K562 (cell line): ENCODE results near the gene REEP6. TPM values are rescaled to one million over a fixed set of nuclear protein-coding genes. Genes with fewer than 3 reads are reported as not detected.

Source experiments
- BRCA1 ChIP-seq, 2 experiments: fragments of 450-650 bp in 1 of 2; sonication (generic) in 1 of 2; formaldehyde crosslinking in 1 of 2; IDR thresholded peaks; 2 replicates each; pipeline versions ENCODE4 v1.5.0 to v1.6.1; 2017 to 2020; ENCODE audit warnings: mild to moderate bottlenecking in 1 of 2, missing genetic modification reagents in 1 of 2
- CHD2 ChIP-seq: IDR thresholded peaks from 2 replicates; pipeline ENCODE4 v1.6.1; 2011; ENCODE audit warnings: low read depth, low read length
- CREB3 ChIP-seq: fragments of 450-650 bp; conservative IDR thresholded peaks from 2 replicates; pipeline ENCODE4 v1.6.1; 2016; ENCODE audit warnings: missing genetic modification characterization, low read depth, mild to moderate bottlenecking, missing compliant biosample characterization, moderate library complexity
- CXXC5 ChIP-seq: fragments of 250-450 bp; sonication (Bioruptor Pico); IDR thresholded peaks from 2 replicates; pipeline ENCODE4 v1.8.0; 2022; ENCODE audit warnings: inconsistent platforms, mild to moderate bottlenecking, moderate library complexity
- GATA2 ChIP-seq: sonication (generic); formaldehyde crosslinking; IDR thresholded peaks from 2 replicates; pipeline ENCODE4 v1.4.0; 2020; ENCODE audit warnings: mild to moderate bottlenecking, missing genetic modification reagents
- GTF2F1 ChIP-seq: IDR thresholded peaks from 2 replicates; pipeline ENCODE4 v1.6.1; 2011; ENCODE audit warnings: low read depth, low read length, improper control_type of control experiment
- HDAC3 ChIP-seq: fragments of 450-650 bp; IDR thresholded peaks from 2 replicates; pipeline ENCODE4 v1.6.1; 2018; ENCODE audit warnings: borderline replicate concordance, mild to moderate bottlenecking, moderate library complexity; ENCODE audit not compliant: partially characterized antibody
- MTA1 ChIP-seq: fragments of 450-650 bp; IDR thresholded peaks from 2 replicates; pipeline ENCODE4 v1.6.1; 2017; ENCODE audit warnings: borderline replicate concordance
- MTA3 ChIP-seq: fragments of 450-650 bp; formaldehyde crosslinking; IDR thresholded peaks from 2 replicates; pipeline ENCODE4 v1.6.1; 2017; ENCODE audit warnings: mild to moderate bottlenecking, borderline replicate concordance
- NFYB ChIP-seq: IDR thresholded peaks from 2 replicates; pipeline ENCODE4 v1.6.1; 2011; ENCODE audit warnings: mild to moderate bottlenecking, moderate library complexity; ENCODE audit not compliant: insufficient read length; ENCODE audit errors: extremely low read depth
- NONO ChIP-seq, 2 experiments: fragments of 200-400 bp in 1 of 2; fragments of 450-650 bp in 1 of 2; formaldehyde crosslinking in 1 of 2; IDR thresholded peaks; 2 replicates each; pipeline ENCODE4 v1.6.1; 2017; ENCODE audit warnings: low read depth in 2 of 2, mild to moderate bottlenecking in 2 of 2, moderate library complexity in 2 of 2, low read length in 1 of 2
- NR2C2 ChIP-seq, 2 experiments: fragments of 200-800 bp in 1 of 2; sonication (Bioruptor generic) in 1 of 2; sonication (generic) in 1 of 2; formaldehyde crosslinking in 1 of 2; IDR thresholded peaks; 2 replicates each; pipeline versions ENCODE4 v1.6.1 to v1.8.0; 2016 to 2022; ENCODE audit warnings: mild to moderate bottlenecking in 1 of 2, missing compliant biosample characterization in 1 of 2, missing genetic modification characterization in 1 of 2, missing genetic modification reagents in 1 of 2
- OTX1 ChIP-seq: fragments of 450-650 bp; formaldehyde crosslinking; IDR thresholded peaks from 2 replicates; pipeline ENCODE4 v1.4.0; 2022; ENCODE audit warnings: mild to moderate bottlenecking
- POLR3G ChIP-seq: IDR thresholded peaks from 2 replicates; pipeline ENCODE4 v1.6.1; 2011; ENCODE audit not compliant: insufficient read length, insufficient replicate concordance; ENCODE audit errors: extremely low read depth
- PTTG1 ChIP-seq: fragments of 450-650 bp; IDR thresholded peaks from 2 replicates; pipeline ENCODE4 v1.6.1; 2016; ENCODE audit warnings: low read depth, mild to moderate bottlenecking, missing genetic modification characterization, missing compliant biosample characterization
- RBM14 ChIP-seq: fragments of 200-400 bp; formaldehyde crosslinking; IDR thresholded peaks from 2 replicates; pipeline ENCODE4 v1.6.1; 2018; ENCODE audit warnings: low read depth, mild to moderate bottlenecking, low read length, moderate library complexity, borderline replicate concordance; ENCODE audit not compliant: insufficient read depth
- SAFB2 ChIP-seq: fragments of 200-400 bp; formaldehyde crosslinking; IDR thresholded peaks from 2 replicates; pipeline ENCODE4 v1.6.1; 2018; ENCODE audit warnings: borderline replicate concordance, low read length, low read depth, moderate library complexity; ENCODE audit not compliant: severe bottlenecking
- SIN3B ChIP-seq: fragments of 450-650 bp; IDR thresholded peaks from 2 replicates; pipeline ENCODE4 v1.6.1; 2017; ENCODE audit warnings: low read depth, mild to moderate bottlenecking, moderate library complexity
- WHSC1 ChIP-seq: IDR thresholded peaks from one replicate; pipeline ENCODE4 v1.6.1; 2012; ENCODE audit warnings: low read length, control low read depth, inconsistent platforms
- ZBTB17 ChIP-seq: fragments of 450-650 bp; formaldehyde crosslinking; IDR thresholded peaks from 2 replicates; pipeline ENCODE4 v1.4.0; 2020; ENCODE audit warnings: mild to moderate bottlenecking
- ZNF274 ChIP-seq: IDR thresholded peaks from 2 replicates; pipeline ENCODE4 v1.6.1; 2011; ENCODE audit warnings: low read depth, mild to moderate bottlenecking, low read length, moderate library complexity, borderline replicate concordance
- ZNF445 ChIP-seq: fragments of 250-450 bp; sonication (Bioruptor Pico); IDR thresholded peaks from 2 replicates; pipeline ENCODE4 v1.4.0; 2020; ENCODE audit warnings: low read depth, mild to moderate bottlenecking, moderate library complexity
- polyA plus RNA-seq, 8 experiments: library from polyadenylated mRNA; depleted of rRNA in 4 of 8; stranded (reverse) in 5 of 8; unstranded in 3 of 8; fragments of >200 nt; fragmentation: Nextera tagmentation in 2 of 8; fragmentation: Illumina TruSeq in 1 of 8; extraction: Ambion mirVana in 2 of 8; extraction: Trizol in 1 of 8; gene quantifications; 2 replicates each; pipeline versions ENCODE4 v1.2.1 to v1.2.3, GENCODE V29; 2011 to 2014; ENCODE audit warnings: inconsistent platforms in 1 of 8, missing spikeins in 1 of 8
- total RNA-seq, 7 experiments: library from RNA; depleted of rRNA in 6 of 7; stranded (reverse); fragments of >200 nt in 6 of 7; fragmentation: Illumina TruSeq in 2 of 7; extraction: Trizol in 2 of 7; gene quantifications; 2 replicates each; pipeline versions ENCODE4 v1.2.1 to v1.2.3, GENCODE V29; 2011 to 2021; ENCODE audit warnings: low replicate concordance in 1 of 7
- TF ChIP-seq, protein P1 (sequence below): fragments of 450-650 bp; IDR thresholded peaks from 2 replicates; pipeline ENCODE4 v1.6.1; 2016; ENCODE audit warnings: borderline replicate concordance
- TF ChIP-seq, protein P2 (sequence below): sonication (generic); formaldehyde crosslinking; IDR thresholded peaks from 2 replicates; pipeline ENCODE4 v1.5.0; 2020; ENCODE audit warnings: missing genetic modification reagents

REEP6 gene
- total and polyA plus RNA-seq, 9 of the 15 experiments (the other 6 are each of a cell fraction or from before 2014, with no cell fraction given) = 1.2 to 64.2 (median 12.7) TPM

DNA sequence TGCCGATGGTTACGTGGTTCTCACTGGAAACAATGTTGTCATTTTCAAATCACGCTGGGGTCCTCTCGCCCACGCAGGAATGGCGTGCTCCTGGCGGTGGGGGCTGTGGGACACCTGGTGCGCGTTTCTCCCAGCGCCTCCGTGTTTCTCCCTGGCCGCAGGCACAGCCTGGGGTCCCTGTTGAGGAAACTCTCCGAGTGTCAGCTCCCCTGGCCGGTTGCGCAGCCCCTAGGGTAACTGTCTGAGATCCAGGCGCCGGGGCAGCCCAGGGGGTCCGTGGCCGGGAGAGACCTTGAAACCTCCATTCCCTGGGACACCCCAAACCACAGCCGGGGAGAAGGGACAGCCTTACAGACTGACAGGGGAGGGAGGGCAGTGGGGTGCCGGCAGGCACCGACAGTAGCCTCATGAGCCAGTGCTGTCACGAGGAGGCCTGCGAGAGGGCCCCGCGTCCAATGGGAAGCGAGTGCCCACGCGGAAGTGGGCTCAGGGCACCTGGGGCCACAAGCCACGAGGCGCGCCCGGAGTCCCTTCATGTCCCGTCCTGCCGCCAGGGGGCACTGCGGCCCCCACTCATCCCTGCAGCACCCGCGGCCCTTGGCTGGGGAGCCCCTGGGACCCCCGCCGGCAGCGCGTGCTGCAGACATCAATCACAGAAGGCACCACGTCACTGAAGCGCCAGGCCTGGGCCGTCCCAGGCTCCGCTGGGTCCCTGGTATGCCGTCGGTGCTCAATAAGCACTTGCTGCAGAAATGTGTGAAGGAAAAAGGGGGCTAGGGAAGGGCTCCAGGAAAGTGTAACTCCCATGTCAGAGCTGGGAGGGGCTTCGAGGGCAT is 12.3 kb downstream of the REEP6 start (continued):
- TF ChIP-seq, protein P1, sequence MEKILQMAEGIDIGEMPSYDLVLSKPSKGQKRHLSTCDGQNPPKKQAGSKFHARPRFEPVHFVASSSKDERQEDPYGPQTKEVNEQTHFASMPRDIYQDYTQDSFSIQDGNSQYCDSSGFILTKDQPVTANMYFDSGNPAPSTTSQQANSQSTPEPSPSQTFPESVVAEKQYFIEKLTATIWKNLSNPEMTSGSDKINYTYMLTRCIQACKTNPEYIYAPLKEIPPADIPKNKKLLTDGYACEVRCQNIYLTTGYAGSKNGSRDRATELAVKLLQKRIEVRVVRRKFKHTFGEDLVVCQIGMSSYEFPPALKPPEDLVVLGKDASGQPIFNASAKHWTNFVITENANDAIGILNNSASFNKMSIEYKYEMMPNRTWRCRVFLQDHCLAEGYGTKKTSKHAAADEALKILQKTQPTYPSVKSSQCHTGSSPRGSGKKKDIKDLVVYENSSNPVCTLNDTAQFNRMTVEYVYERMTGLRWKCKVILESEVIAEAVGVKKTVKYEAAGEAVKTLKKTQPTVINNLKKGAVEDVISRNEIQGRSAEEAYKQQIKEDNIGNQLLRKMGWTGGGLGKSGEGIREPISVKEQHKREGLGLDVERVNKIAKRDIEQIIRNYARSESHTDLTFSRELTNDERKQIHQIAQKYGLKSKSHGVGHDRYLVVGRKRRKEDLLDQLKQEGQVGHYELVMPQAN = 0 out of 2 replicates have a peak, but pooled peaks have one; percentile 29
- TF ChIP-seq HDAC3 = no peak
- no peak for TF ChIP-seq CREB3 (tag)
- peak; percentile 92 for TF ChIP-seq MTA3
- TF ChIP-seq ZNF445 (CRISPR knock-in tag) = no peak
- TF ChIP-seq NFYB = peak; percentile 76
- TF ChIP-seq NONO (IDR thresholded peaks at IDR 0.05; ENCODE audit: low read depth in 2 of 2, low read length in 1 of 2) = 0 out of 4 replicates have a peak, but pooled peaks of 1 of the 2 experiments have one; percentile 18
- no peak for TF ChIP-seq ZNF274
- TF ChIP-seq, protein P2, sequence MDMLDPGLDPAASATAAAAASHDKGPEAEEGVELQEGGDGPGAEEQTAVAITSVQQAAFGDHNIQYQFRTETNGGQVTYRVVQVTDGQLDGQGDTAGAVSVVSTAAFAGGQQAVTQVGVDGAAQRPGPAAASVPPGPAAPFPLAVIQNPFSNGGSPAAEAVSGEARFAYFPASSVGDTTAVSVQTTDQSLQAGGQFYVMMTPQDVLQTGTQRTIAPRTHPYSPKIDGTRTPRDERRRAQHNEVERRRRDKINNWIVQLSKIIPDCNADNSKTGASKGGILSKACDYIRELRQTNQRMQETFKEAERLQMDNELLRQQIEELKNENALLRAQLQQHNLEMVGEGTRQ (CRISPR knock-in tag) = peak; percentile 65
- no peak for TF ChIP-seq BRCA1 (IDR thresholded peaks at IDR 0.05)
- 0 out of 2 replicates have a peak, but pooled peaks have one; percentile 51 for TF ChIP-seq BRCA1 (CRISPR knock-in tag; IDR thresholded peaks at IDR 0.05)
- peak; percentile 27; the same call in 1 of the 2 replicates for TF ChIP-seq CHD2
- TF ChIP-seq GATA2 (CRISPR knock-in tag) = no peak
- TF ChIP-seq MTA1 = no peak
- TF ChIP-seq SAFB2 = no peak
- no peak for TF ChIP-seq OTX1 (CRISPR knock-in tag)
- no peak for TF ChIP-seq WHSC1
- TF ChIP-seq ZBTB17 (CRISPR knock-in tag) = peak; percentile 53; the same call in 1 of the 2 replicates
- TF ChIP-seq NR2C2 (CRISPR knock-in tag; IDR thresholded peaks at IDR 0.05) = no peak
- TF ChIP-seq NR2C2 (tag; IDR thresholded peaks at IDR 0.05) = no peak
- TF ChIP-seq GTF2F1 = no peak
- TF ChIP-seq RBM14 = no peak
- TF ChIP-seq SIN3B = no peak
- no peak for TF ChIP-seq PTTG1 (tag)
- TF ChIP-seq CXXC5 (CRISPR knock-in tag) = peak; percentile 85
- no peak for TF ChIP-seq POLR3G
